ENCODE measurements around the gene TENT4B.

TENT4B gene

DNA sequence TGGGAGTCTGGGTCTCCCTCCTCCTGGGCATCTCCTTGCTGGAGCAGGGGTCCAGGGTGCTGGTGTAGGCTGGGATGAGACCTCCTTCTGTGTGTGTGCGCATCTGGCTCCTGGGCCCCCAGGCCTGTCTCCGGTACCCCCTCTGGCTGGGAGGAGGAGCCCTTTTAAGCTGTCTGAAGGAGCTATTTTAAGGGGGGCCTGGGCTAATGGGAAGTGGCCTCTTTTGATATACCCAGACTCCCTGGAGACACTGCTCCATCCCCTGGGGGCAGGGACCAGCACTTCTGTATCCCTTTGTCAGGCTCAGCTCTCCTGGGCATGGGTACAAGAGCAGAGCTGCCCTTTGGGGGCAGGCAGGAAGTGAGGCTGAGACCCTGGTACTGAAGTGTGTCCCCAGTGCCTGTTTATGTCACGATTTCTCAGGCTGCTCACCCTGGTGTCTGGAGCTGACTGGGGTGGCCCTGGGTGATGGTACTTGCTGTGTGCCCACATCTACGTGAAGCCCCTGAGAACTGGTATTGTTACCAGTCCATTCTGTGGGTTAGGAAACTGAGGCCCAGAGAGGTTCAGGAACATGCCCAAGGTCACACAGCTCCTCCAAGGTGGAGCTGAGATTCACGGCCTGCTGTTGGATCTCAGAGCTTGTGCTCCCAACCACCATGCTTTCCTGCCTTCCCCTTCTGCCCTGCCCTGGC is 119.7 kb downstream of the TENT4B start:
- DNase-seq = no peak

DNA sequence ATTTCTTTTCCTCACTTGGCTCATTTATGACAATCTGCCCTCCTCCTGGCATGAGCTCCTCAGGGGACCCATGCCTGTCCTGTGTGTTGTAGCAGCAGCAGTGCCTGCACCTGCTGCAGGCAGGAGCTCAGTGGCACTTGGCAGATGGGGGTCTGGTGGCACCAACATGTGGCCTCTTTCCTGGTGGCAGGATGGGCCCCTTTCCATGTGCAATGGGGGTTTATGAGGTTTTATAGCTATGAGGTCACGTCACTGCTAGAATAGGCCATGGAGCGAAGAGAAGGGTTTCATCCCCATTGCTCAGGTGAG is 120.2 kb downstream of the TENT4B start:
- DNase-seq = no peak

- no peak for DNase-seq
Observed at GRCh38 chr16:50273888-50274325, 120.8 kb downstream of the TENT4B start.

GRCh38 chr16:50274326-50275097 is 121.4 kb downstream of the TENT4B start:
- DNase-seq = no peak

DNA sequence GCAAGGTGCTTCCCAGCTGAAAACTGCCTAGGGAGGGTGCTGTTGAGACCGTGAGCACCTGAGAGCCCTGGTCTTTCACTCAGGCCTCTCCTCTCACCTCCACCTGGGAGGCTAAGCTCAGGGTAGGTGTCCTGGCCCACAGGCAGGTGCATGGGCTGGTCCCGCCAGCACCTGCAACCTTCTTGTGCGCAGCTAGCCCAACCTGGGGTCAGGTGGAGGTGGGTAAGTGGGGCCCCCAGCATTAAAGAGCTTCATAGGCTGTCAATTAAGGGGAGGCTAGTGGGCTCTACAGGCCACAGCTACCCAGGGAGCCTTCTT is 122.0 kb downstream of the TENT4B start:
- no peak for DNase-seq

DNA sequence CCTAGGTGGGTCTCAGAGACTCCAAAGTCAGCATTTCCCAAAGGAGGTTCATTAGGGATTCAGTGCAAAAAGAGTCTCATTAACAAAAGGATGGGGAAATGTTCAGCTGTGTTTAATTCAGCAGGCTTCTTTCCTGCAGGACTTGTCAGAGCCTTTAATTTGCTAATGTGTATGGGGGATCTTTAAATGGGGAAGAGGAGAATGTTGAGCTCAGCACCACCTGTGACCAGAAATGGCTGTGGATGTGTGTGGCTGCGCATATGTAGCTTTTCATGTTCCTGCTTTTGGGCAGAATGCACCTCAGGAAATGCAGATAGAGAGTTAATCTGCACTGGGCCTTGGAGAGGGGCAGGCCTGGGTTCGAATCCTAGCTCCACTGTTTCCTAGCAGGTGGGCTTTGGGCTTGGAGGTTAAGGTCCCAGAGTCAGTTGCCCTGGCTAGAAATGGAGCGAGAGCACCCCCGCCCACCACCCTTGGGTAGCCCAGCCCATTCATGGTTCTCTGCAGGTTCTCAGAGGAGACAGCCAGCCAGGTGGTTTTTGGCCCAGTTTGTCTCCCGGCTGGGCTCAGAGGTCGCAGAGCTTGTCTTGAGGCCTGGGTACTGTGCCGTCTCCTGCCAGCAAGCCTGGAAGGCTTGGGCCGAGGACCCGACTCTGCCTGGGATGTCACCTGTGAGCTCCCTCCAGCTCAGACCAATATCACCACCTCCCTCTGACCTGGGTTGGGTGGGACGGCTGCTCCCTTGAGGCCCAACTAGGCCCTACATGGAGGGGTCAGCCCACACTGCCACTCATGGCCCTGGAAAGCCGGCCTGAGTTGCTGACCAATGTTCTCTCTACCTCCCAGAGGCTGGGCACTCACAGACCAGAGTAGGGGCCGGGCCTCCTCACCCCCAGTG is 122.6 kb downstream of the TENT4B start:
- no peak for DNase-seq

DNA sequence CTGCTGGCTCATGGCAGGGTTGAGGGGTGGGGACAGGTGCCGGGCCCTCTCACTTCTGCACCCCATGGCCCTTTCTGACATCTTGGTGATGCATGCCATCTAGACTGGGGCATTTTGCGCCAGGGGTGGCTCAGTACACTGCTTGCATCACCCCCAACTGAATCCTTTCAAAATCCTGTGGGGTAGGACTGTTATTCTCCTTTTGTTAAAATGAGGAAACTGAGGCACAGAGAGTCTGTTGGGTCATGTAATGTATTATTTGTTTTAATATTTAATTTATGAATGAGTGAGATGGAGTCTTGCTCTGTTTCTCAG is 123.2 kb downstream of the TENT4B start:
- DNase-seq = no peak

- DNase-seq = no peak
Observed at GRCh38 chr16:50276801-50277555, 123.9 kb downstream of the TENT4B start.

DNA sequence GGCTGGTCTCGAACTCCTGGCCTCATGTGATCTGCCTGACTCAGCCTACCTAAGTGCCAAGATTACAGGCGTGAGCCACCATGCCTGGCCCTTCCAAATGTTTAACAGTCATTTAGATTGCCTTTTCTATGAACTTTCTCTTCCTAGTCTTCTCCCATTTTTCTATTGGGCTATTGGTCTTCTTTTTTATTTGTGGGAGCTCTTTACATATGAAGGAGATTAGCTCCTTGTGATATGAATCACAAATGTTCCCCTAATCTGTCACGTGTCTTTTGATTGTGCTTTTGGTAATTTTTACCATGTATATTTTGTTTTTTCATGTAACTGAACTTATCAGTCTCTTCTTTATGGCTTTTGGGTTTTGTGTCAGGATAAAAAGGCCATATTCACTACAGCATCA is 125.1 kb downstream of the TENT4B start:
- no peak for DNase-seq

GRCh38 chr16:50279504-50279865 is 126.4 kb downstream of the TENT4B start:
- DNase-seq = no peak

DNA sequence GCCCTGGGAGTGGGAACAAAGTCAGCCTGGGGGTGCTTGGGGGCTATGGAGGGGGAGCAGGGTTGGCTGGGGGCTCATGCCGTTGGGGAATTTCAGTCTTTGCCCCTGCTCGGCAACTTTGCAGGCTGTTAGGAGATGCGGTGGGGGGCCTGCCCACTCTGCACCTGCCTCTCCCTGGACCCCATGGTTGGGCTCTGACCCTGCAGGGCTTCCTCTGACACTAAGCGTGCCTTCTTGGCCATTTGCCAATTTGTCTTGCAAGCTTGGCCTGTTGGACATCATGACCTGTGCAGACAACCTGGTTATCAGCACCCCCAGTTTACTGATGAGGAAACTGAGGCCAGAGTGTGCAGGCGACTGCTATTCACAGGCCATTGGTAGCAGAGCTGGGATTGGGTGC is 127.8 kb downstream of the TENT4B start:
- no peak for DNase-seq

All from GOT3 (cell line).